ENCODE data around the gene SGF29.
"Not testable (repeated sequence)": the region's sequence is repeated elsewhere in the genome, so short reads cannot be mapped to it uniquely, and the experiment has no call there.

Gene SGF29

GRCh38 chr16:28597692-28598261 is 44.1 kb downstream of the SGF29 start:
- no peak for DNase-seq

GRCh38 chr16:28599377-28600285 is 45.9 kb downstream of the SGF29 start:
- DNase-seq = not testable (repeated sequence)

- not testable (repeated sequence) for DNase-seq
These were observed 47.2 kb downstream of the SGF29 start for GRCh38 chr16:28600965-28601364.

- DNase-seq = not testable (repeated sequence)
These were observed 47.9 kb downstream of the SGF29 start for GRCh38 chr16:28601589-28601988.

GRCh38 chr16:28602062-28602461 is 48.3 kb downstream of the SGF29 start:
- not testable (repeated sequence) for DNase-seq

GRCh38 chr16:28602529-28602928 is 48.8 kb downstream of the SGF29 start:
- no peak for DNase-seq

GRCh38 chr16:28603381-28604185 is 49.9 kb downstream of the SGF29 start:
- no peak for DNase-seq

- no peak for DNase-seq
These were observed 50.5 kb downstream of the SGF29 start for GRCh38 chr16:28604186-28604565.

- DNase-seq = no peak
These were observed 52.8 kb downstream of the SGF29 start for GRCh38 chr16:28606291-28607115.

- DNase-seq = no peak
These were observed 53.5 kb downstream of the SGF29 start for GRCh38 chr16:28607116-28607623.

GRCh38 chr16:28607681-28608495 is 54.2 kb downstream of the SGF29 start:
- DNase-seq = not testable (repeated sequence)

GRCh38 chr16:28608496-28608808 is 54.7 kb downstream of the SGF29 start:
- DNase-seq = not testable (repeated sequence)

GRCh38 chr16:28608867-28609596 is 55.3 kb downstream of the SGF29 start:
- not testable (repeated sequence) for DNase-seq

- DNase-seq = no peak
These were observed 56.2 kb downstream of the SGF29 start, which contains the start of gene SULT1A1 for GRCh38 chr16:28609631-28610594. Gene SULT1A1 (minus strand): TSS chr16:28610044. CDS start chr16:28608855, 1,189 bp downstream.

GRCh38 chr16:28610595-28611191 is 57.0 kb downstream of the SGF29 start:
- no peak for DNase-seq

- not testable (repeated sequence) for DNase-seq
These were observed 58.9 kb downstream of the SGF29 start for GRCh38 chr16:28612359-28613280.

GRCh38 chr16:28613912-28614311 is 60.2 kb downstream of the SGF29 start:
- not testable (repeated sequence) for DNase-seq

- DNase-seq = not testable (repeated sequence)
These were observed 60.8 kb downstream of the SGF29 start for GRCh38 chr16:28614561-28614960.

Data from stimulated activated CD4-positive, alpha-beta T cell treated with anti-CD3 and anti-CD28 coated beads, Interleukin-2, amount 100 ng/mL, for 48 hours (primary cell).